Thyroid gland (tissue), 4 donors: ENCODE measurements around the gene CD48. TPM values are rescaled to one million over a fixed set of nuclear protein-coding genes. Genes with fewer than 3 reads are reported as not detected.
"Not testable (repeated sequence)": the region's sequence is repeated elsewhere in the genome, so short reads cannot be mapped to it uniquely, and the experiment has no call there.

ENCODE experiments used
- DNase-seq, 2 donors: peaks; one replicate each; pipeline ENCODE4 v3.0.0-alpha.2; 2019
- H3K27ac ChIP-seq, 3 donors: fragments of 200-600 bp; sonication (generic); 1 replicate in 2 of 3; 2 replicates in 1 of 3; pipeline ENCODE4 v1.5.1; 2016 to 2019; ENCODE audit warnings: mild to moderate bottlenecking in 1 of 3, moderate library complexity in 1 of 3
- H3K27me3 ChIP-seq: fragments of 200-600 bp; sonication (generic); one replicate; pipeline ENCODE4 v1.5.1; 2019
- H3K36me3 ChIP-seq, 2 donors: fragments of 200-600 bp; sonication (generic); one replicate each; pipeline ENCODE4 v1.5.1; 2016 to 2019
- H3K4me1 ChIP-seq, 2 donors: fragments of 200-600 bp; sonication (generic); one replicate each; pipeline ENCODE4 v1.5.1; 2017 to 2019
- H3K4me3 ChIP-seq, 3 donors: fragments of 200-600 bp; sonication (generic); replicated peaks in 1 of 3; 1 replicate in 2 of 3; 2 replicates in 1 of 3; pipeline ENCODE4 v1.5.1; 2016; ENCODE audit warnings: mild to moderate bottlenecking in 1 of 3
- H3K9me3 ChIP-seq: fragments of 200-600 bp; sonication (generic); one replicate; pipeline ENCODE4 v1.5.1; 2017
- POLR2A ChIP-seq, 2 donors: fragments of 450-650 bp; IDR thresholded peaks; one replicate each; pipeline ENCODE4 v1.6.1; 2017; ENCODE audit warnings: antibody characterized with exemption in 2 of 2, mild to moderate bottlenecking in 2 of 2, moderate library complexity in 1 of 2
- WGBS, 2 donors: methylation state at CpG; one replicate each; pipeline ENCODE4 v1.1.5; 2017; 5-methylcytosine and 5-hydroxymethylcytosine counted together
- intact Hi-C: fragments of 100-400 bp; cut with DNase I; formaldehyde crosslinking; loops from one replicate; pipeline ENCODE4 v1.15.1; 2023
- total RNA-seq, 4 donors: library from RNA; depleted of rRNA; stranded (reverse); fragments of >200 nt; gene quantifications; one replicate each; pipeline ENCODE4 v1.2.3, GENCODE V29; 2016
- TF ChIP-seq, protein P1 (sequence below), 6 experiments: fragments of 200-600 bp in 3 of 6; fragments of 450-650 bp in 3 of 6; sonication (generic) in 3 of 6; IDR thresholded peaks; one replicate each; pipeline ENCODE4 v1.5.1; 2016 to 2019; ENCODE audit warnings: antibody characterized with exemption in 6 of 6, mild to moderate bottlenecking in 2 of 6, inconsistent platforms in 1 of 6, moderate library complexity in 1 of 6

CD48 gene
- total RNA-seq, 4 donors from 2014 or later, result 3.5 to 13.6 (median 4.8) TPM

GRCh38 chr1:160656737-160657136 lies 54.9 kb downstream of the CD48 start:
- TF ChIP-seq, protein P1, sequence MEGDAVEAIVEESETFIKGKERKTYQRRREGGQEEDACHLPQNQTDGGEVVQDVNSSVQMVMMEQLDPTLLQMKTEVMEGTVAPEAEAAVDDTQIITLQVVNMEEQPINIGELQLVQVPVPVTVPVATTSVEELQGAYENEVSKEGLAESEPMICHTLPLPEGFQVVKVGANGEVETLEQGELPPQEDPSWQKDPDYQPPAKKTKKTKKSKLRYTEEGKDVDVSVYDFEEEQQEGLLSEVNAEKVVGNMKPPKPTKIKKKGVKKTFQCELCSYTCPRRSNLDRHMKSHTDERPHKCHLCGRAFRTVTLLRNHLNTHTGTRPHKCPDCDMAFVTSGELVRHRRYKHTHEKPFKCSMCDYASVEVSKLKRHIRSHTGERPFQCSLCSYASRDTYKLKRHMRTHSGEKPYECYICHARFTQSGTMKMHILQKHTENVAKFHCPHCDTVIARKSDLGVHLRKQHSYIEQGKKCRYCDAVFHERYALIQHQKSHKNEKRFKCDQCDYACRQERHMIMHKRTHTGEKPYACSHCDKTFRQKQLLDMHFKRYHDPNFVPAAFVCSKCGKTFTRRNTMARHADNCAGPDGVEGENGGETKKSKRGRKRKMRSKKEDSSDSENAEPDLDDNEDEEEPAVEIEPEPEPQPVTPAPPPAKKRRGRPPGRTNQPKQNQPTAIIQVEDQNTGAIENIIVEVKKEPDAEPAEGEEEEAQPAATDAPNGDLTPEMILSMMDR (IDR thresholded peaks at IDR 0.05), result no peak
- no peak for TF ChIP-seq POLR2A (IDR thresholded peaks at IDR 0.05)
- H3K27ac ChIP-seq, result no peak overlapping the region
- H3K9me3 ChIP-seq, result no peaks in the 10 kb centered on the region
- WGBS, 2 donors, result 82 to 86% methylated on average over 3 of the region's 3 CpGs
- no peak for DNase-seq
- no peaks in the 10 kb centered on the region for H3K36me3 ChIP-seq
- H3K27me3 ChIP-seq, result no peaks in the 10 kb centered on the region
- no peaks in the 10 kb centered on the region for H3K4me1 ChIP-seq
- H3K4me3 ChIP-seq, result no peak overlapping the region
- intact Hi-C loops, result no loop called here

DNA sequence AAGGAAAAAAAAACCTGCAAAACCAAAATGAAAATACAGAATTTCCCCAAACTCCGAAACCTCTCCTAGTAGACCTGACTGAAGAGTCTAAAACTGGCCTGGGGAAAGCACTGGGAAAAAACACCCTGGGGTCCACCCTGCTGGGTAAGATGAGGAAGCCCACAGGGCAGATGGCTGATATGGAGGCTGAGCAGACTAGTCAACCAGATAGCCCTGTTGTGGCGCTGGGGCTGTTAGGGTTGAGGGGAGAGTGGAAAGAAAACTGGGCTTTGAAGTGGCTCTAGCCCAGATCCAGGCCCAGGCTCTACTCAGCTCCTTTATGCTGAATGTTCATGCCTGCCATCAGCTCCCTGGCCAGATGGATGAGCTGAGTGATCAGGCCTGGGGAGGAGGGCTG lies 58.0 kb downstream of the CD48 start:
- 82 to 85% methylated on average over 2 of the region's 2 CpGs for WGBS, 2 donors
- intact Hi-C loops, result no loop called here
- Histone ChIP-seq H3K4me1 (no peaks in the 10 kb centered on the region), H3K4me3 (no peak overlapping the region), H3K36me3 (no peaks in the 10 kb centered on the region), H3K27me3 (no peaks in the 10 kb centered on the region), H3K9me3 (no peaks in the 10 kb centered on the region), H3K27ac (no peak overlapping the region)
- TF ChIP-seq, protein P1 (IDR thresholded peaks at IDR 0.05), result no peak
- DNase-seq, result no peak

DNA sequence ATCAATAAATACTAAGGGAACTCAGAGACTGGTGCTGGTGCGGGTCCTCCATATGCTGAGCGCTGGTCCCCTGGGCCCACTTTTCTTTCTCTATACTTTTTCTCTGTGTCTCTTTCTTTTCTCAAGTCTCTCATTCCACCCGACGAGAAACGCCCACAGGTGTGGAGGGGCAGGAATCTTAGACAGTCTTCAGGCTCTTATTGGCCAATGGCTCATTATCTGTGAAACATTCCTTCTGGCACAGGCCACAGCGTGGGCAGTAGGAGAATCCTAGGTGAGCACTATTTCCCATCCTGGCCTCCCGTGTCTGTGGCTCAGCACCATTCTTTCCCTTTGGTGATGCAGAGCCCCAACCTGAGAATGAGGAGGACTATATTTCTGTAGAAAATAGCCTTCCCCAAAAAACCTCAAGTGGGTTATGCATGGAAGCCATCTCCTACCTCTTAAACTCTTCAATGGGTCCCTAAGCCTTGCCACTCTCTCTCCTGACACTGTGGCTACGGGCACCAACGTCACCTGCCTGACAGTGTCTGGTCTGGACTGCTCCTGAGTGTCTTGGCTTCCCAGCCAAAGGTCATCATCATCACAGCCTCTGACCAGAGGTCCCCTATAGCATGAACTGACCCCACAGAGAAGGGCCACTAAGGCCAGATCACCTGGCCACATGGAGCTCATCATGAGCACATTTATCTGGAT lies 58.5 kb downstream of the CD48 start:
- 80 to 92% methylated on average over 9 of the region's 9 CpGs for WGBS, 2 donors
- TF ChIP-seq, protein P1 (IDR thresholded peaks at IDR 0.05), result no peak
- no peak for TF ChIP-seq POLR2A (IDR thresholded peaks at IDR 0.05)
- Histone ChIP-seq H3K27ac (no peak overlapping the region), H3K27me3 (no peaks in the 10 kb centered on the region), H3K9me3 (no peaks in the 10 kb centered on the region), H3K36me3 (no peaks in the 10 kb centered on the region), H3K4me3 (no peak overlapping the region), H3K4me1 (no peaks in the 10 kb centered on the region)
- intact Hi-C loops, result no loop called here
- DNase-seq, result no peak

DNA sequence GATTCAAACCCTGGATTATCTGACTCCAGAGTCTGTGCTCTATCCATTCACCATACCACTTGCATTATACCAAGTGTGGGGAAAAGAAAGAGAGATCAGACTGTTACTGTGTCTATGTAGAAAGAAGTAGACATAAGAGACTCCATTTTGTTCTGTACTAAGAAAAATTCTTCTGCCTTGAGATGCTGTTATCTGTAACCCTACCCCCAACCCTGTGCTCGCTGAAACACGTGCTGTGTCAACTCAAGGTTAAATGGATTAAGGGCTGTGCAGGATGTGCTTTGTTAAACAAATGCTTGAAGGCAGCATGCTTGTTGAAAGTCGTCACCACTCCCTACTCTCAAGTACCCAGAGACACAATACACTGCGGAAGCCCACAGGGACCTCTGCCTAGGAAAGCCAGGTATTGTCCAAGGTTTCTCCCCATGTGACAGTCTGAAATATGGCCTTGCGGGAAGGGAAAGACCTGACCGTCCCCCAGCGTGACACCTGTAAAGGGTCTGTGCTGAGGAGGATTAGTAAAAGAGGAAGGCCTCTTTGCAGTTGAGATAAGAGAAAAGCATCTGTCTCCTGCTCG lies 59.5 kb downstream of the CD48 start:
- DNase-seq, H3K36me3 ChIP-seq, H3K27ac ChIP-seq, intact Hi-C loops, H3K4me3 ChIP-seq, H3K4me1 ChIP-seq, H3K9me3 ChIP-seq, H3K27me3 ChIP-seq: not testable (repeated sequence)
- WGBS, 2 donors, result 34 to 38% methylated on average over 8 of the region's 8 CpGs

DNA sequence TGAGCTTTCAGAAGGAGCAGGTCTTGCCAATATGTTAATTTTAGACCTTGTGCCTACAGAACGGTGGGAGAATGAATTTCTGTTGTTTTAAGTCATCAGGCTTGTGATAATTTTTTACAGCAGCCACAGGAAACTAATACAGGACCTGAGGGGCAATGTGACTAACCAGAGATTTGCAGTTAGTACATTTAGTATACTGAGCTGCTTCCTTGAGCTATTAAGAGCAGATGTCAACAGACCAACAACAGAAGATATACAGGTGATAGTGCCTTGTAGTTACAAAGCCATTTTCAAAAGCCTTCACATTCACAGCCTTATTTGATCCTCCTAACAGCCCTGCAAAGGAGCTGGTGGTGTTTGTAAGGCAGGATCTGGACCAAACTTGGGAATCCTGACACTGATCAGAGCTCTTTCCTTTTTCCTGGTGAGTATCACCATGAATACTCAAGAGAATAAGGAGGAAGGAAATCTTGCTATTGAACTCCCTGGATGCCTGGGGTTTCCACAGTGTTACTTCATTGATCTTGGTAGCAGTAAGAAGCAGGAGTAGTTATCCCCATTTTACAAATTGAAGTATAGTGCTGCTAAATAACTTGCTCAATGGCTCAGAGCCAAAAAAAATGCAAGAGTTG lies 60.1 kb downstream of the CD48 start:
- TF ChIP-seq, protein P1 (IDR thresholded peaks at IDR 0.05), result no peak
- no peak for TF ChIP-seq POLR2A (IDR thresholded peaks at IDR 0.05)
- intact Hi-C loops, result no loop called here
- Histone ChIP-seq H3K36me3 (no peaks in the 10 kb centered on the region), H3K27me3 (no peaks in the 10 kb centered on the region), H3K27ac (no peak overlapping the region), H3K4me1 (no peaks in the 10 kb centered on the region), H3K9me3 (no peaks in the 10 kb centered on the region), H3K4me3 (no peak overlapping the region)
- no peak for DNase-seq
- 14 to 33% methylated on average over 1 of the region's 1 CpG for WGBS, 2 donors
